ENCODE results near the gene AIFM3.
"Not testable (repeated sequence)": the region's sequence is repeated elsewhere in the genome, so short reads cannot be mapped to it uniquely, and the experiment has no call there.

DNA sequence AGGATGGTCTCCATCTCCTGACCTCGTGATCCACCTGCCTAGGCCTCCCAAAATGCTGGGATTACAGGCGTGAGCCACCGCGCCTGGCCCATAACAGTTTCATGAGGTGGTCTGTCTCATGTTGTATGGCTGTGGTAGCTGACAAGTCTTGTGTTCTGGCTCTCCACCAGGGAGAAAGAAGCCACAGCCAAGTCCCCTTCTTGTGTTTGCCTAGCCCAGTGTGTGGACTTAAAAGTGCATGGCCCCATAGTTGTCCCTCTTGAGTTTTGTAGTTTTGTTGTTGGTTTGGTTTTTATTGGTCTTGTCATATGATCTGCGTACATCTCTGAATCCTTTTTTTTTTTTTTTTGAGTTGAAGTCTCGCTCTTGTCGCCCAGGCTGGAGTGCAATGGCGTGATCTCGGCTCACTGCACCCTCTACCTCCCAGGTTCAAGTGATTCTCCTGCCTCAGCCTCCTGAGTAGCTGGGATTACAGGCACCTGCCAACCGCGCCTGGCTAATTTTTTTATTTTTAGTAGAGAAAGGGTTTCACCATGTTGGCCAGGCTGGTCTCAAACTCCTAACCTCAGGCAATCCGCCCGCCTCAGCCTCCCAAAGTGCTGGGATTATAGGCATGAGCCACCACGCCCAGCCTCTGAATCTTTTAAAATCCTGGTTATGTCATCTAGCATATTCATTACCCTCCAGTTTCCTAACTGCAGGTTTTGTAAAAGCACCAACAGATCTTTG lies 27.4 kb upstream of the AIFM3 start:
- TF ChIP-seq, protein P1, sequence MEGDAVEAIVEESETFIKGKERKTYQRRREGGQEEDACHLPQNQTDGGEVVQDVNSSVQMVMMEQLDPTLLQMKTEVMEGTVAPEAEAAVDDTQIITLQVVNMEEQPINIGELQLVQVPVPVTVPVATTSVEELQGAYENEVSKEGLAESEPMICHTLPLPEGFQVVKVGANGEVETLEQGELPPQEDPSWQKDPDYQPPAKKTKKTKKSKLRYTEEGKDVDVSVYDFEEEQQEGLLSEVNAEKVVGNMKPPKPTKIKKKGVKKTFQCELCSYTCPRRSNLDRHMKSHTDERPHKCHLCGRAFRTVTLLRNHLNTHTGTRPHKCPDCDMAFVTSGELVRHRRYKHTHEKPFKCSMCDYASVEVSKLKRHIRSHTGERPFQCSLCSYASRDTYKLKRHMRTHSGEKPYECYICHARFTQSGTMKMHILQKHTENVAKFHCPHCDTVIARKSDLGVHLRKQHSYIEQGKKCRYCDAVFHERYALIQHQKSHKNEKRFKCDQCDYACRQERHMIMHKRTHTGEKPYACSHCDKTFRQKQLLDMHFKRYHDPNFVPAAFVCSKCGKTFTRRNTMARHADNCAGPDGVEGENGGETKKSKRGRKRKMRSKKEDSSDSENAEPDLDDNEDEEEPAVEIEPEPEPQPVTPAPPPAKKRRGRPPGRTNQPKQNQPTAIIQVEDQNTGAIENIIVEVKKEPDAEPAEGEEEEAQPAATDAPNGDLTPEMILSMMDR (IDR thresholded peaks at IDR 0.05), result not testable (repeated sequence)
- TF ChIP-seq ZFX (IDR thresholded peaks at IDR 0.05; ENCODE audit: borderline replicate concordance), result not testable (repeated sequence)
